Measurements from ENCODE around the gene TIMM13. TPM values are rescaled to one million over a fixed set of nuclear protein-coding genes. Genes with fewer than 3 reads are reported as not detected.
A peak's percentile ranks its signal among the peaks of the same experiment; 100 is the strongest.

Gene TIMM13
- polyA plus RNA-seq, 1 of the 3 experiments (the other 2 are of a cell fraction) = 76.9 TPM

DNA sequence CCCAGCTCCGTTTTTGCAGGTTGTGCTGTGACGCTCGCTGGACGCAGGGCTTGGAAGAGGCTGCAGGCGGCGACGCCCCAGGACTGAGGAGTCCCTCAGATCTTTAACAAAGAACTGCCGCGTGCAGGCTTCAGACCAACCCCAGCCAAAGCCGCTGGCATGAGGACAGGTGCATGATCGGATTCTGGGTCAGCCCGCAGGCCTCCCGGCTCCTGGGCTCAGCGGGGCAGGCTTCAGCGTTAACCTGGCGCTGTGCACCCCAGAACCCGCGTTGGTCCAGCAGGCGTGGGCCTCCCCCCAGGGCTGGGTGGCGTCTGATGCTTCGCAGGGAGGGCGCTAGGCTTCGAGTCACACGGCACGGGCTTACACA lies 920 bp upstream of the TIMM13 start:
- Histone ChIP-seq H4K20me1 (ENCODE audit: insufficient read depth) (peaks cover 22% of the 10 kb centered on the region), H3K4me2 (peak overlapping the region; percentile 100), H3K9me2 (no peaks in the 10 kb centered on the region), H3K9me3 (no peaks in the 10 kb centered on the region), H3K27ac (ENCODE audit: low read depth in 2 of 2, low read length in 1 of 2) (peak overlapping the region; percentile 96 to 99; a peak in 3 of 4 replicates), H2AFZ (ENCODE audit: low read depth) (no peak overlapping the region), H3K9ac (0 out of 2 replicates have a peak overlapping the region, but pooled peaks have one; percentile 97), H3K79me2 (ENCODE audit: insufficient read depth) (peaks cover 37% of the 10 kb centered on the region), H3K36me3 (replicated peaks in 1 of 2; ENCODE audit: control insufficient read depth in 1 of 2, insufficient read depth in 2 of 2, low read length in 1 of 2) (peaks cover 3 to 36% of the 10 kb centered on the region in 2 experiments), H3K4me1 (ENCODE audit: control insufficient read depth in 1 of 2, insufficient read depth in 2 of 2, low read depth in 1 of 2, low read length in 1 of 2) (peaks cover 17 to 25% of the 10 kb centered on the region in 2 experiments; a peak in 2 of 4 replicates), H3K27me3 (ENCODE audit: insufficient read depth) (no peaks in the 10 kb centered on the region), H3F3A (replicated peaks; ENCODE audit: insufficient read depth) (peaks cover 15% of the 10 kb centered on the region), H3K4me3 (ENCODE audit: low read depth in 2 of 2, low read length in 1 of 2) (peak overlapping the region; percentile 97 to 99; a peak in 2 of 4 replicates)
- ChIA-PET POLR2A (interaction anchor here (0.5 to 2.6 kb wide), 7 partner anchors 11 to 102 kb away, joined by 3 to 18 read pairs (median 4); partner anchors contain the start of genes GADD45B and LMNB2), CTCF (interaction anchor here (0.8 to 1.7 kb wide), 5 partner anchors 10 to 274 kb away, joined by 3 to 5 read pairs (median 3); no protein-coding TSS in a partner anchor)
- TF ChIP-seq RFX5 (IDR thresholded peaks at IDR 0.05; ENCODE audit: low read length) (no peak), EZH2phosphoT487 (IDR thresholded peaks at IDR 0.05; ENCODE audit: borderline replicate concordance, low read depth) (no peak), JUND (IDR thresholded peaks at IDR 0.05) (no peak), EP300 (IDR thresholded peaks at IDR 0.05; ENCODE audit: borderline replicate concordance in 1 of 2, low read depth in 1 of 2, low read length in 1 of 2) (no peak), YY1 (IDR thresholded peaks at IDR 0.05; ENCODE audit: low read depth) (no peak), ELF1 (IDR thresholded peaks at IDR 0.05) (no peak), CHD2 (IDR thresholded peaks at IDR 0.05; ENCODE audit: low read length, partially characterized antibody) (no peak), TEAD4 (IDR thresholded peaks at IDR 0.05; ENCODE audit: borderline replicate concordance, insufficient read depth) (no peak), POLR2AphosphoS5 (IDR thresholded peaks at IDR 0.05; ENCODE audit: low read depth, low read length) (no peak), RAD21 (IDR thresholded peaks at IDR 0.05; ENCODE audit: low read length) (no peak), TCF12 (IDR thresholded peaks at IDR 0.05) (no peak), MXI1 (IDR thresholded peaks at IDR 0.05; ENCODE audit: low read depth, low read length) (no peak), SMC3 (IDR thresholded peaks at IDR 0.05; ENCODE audit: low read depth, low read length) (no peak)
- TF ChIP-seq, protein P1, sequence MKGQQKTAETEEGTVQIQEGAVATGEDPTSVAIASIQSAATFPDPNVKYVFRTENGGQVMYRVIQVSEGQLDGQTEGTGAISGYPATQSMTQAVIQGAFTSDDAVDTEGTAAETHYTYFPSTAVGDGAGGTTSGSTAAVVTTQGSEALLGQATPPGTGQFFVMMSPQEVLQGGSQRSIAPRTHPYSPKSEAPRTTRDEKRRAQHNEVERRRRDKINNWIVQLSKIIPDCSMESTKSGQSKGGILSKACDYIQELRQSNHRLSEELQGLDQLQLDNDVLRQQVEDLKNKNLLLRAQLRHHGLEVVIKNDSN (IDR thresholded peaks at IDR 0.05; ENCODE audit: borderline replicate concordance, low read depth) = no peak
- TF ChIP-seq, protein P2, sequence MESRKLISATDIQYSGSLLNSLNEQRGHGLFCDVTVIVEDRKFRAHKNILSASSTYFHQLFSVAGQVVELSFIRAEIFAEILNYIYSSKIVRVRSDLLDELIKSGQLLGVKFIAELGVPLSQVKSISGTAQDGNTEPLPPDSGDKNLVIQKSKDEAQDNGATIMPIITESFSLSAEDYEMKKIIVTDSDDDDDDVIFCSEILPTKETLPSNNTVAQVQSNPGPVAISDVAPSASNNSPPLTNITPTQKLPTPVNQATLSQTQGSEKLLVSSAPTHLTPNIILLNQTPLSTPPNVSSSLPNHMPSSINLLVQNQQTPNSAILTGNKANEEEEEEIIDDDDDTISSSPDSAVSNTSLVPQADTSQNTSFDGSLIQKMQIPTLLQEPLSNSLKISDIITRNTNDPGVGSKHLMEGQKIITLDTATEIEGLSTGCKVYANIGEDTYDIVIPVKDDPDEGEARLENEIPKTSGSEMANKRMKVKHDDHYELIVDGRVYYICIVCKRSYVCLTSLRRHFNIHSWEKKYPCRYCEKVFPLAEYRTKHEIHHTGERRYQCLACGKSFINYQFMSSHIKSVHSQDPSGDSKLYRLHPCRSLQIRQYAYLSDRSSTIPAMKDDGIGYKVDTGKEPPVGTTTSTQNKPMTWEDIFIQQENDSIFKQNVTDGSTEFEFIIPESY (IDR thresholded peaks at IDR 0.05; ENCODE audit: borderline replicate concordance, low read depth) = no peak
- TF ChIP-seq, protein P3, sequence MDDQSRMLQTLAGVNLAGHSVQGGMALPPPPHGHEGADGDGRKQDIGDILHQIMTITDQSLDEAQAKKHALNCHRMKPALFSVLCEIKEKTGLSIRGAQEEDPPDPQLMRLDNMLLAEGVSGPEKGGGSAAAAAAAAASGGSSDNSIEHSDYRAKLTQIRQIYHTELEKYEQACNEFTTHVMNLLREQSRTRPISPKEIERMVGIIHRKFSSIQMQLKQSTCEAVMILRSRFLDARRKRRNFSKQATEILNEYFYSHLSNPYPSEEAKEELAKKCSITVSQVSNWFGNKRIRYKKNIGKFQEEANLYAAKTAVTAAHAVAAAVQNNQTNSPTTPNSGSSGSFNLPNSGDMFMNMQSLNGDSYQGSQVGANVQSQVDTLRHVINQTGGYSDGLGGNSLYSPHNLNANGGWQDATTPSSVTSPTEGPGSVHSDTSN (IDR thresholded peaks at IDR 0.05) = no peak
- TF ChIP-seq, protein P4, sequence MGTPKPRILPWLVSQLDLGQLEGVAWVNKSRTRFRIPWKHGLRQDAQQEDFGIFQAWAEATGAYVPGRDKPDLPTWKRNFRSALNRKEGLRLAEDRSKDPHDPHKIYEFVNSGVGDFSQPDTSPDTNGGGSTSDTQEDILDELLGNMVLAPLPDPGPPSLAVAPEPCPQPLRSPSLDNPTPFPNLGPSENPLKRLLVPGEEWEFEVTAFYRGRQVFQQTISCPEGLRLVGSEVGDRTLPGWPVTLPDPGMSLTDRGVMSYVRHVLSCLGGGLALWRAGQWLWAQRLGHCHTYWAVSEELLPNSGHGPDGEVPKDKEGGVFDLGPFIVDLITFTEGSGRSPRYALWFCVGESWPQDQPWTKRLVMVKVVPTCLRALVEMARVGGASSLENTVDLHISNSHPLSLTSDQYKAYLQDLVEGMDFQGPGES (IDR thresholded peaks at IDR 0.05; ENCODE audit: low read depth, low read length) = no peak
- TF ChIP-seq, protein P5, sequence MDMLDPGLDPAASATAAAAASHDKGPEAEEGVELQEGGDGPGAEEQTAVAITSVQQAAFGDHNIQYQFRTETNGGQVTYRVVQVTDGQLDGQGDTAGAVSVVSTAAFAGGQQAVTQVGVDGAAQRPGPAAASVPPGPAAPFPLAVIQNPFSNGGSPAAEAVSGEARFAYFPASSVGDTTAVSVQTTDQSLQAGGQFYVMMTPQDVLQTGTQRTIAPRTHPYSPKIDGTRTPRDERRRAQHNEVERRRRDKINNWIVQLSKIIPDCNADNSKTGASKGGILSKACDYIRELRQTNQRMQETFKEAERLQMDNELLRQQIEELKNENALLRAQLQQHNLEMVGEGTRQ (IDR thresholded peaks at IDR 0.05; ENCODE audit: borderline replicate concordance, low read depth, low read length) = no peak
- 88% methylated on average over 12 of the region's 25 CpGs for WGBS (ENCODE audit: low lambda C conversion rate)
- DNase-seq = peak; percentile 48

Measured in SK-N-SH (cell line).